GM19468 (cell line): ENCODE data around the gene NBPF1.
"Not testable (repeated sequence)": the region's sequence is repeated elsewhere in the genome, so short reads cannot be mapped to it uniquely, and the experiment has no call there.

ENCODE experiments used
- ATAC-seq: cut with Tn5 transposase; IDR thresholded peaks from one replicate; pipeline ENCODE4 v1.9.1; 2021; ENCODE audit warnings: mild to moderate bottlenecking, moderate library complexity, moderate number of reproducible peaks; ENCODE audit not compliant: unreplicated experiment; ENCODE audit errors: extremely low read depth

The NBPF1 gene

DNA sequence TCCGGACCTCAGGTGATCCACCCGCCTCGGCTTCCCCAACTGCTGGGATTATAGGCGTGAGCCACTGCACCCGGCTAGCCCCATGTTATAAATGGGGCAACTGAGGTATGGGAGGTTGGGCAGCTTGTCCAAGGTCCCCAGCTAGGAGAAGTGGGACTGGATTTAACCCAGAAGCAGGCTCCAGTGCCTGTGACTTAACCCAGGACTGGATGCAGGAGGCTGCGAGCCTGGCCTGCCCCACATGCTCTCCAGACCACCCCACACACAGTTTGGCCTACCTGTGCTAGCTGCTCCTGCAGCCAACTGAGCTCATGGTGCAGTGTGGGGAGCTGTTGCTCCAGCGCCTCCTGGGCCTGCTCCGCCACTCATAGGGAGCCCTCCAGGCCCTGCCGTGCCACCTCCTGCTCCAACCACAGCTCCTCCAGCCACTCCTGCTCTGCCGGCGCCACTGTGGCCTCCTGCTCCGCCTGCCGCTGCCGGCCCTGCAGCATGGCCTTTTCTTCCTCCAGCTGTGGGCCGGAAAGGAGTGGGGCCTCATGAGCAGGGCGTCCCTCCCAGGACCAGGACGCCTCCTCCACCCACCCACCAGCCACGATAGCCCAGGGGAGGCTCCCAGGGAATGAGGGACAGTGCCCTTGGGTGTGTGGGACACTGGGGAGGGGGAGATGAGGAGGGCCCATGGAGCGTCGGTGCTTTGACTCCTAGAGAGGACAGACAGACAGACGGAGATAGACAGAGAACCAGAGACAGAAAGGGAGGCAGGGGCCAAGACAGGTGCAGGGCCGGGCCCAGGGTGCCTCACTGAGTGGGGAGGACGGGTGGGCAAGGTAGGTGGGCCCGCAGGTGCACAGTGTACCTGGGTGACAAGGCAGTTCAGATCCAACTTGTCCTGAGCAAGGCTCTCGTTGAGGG is 12.4 kb upstream of the NBPF1 start:
- no peak for ATAC-seq

DNA sequence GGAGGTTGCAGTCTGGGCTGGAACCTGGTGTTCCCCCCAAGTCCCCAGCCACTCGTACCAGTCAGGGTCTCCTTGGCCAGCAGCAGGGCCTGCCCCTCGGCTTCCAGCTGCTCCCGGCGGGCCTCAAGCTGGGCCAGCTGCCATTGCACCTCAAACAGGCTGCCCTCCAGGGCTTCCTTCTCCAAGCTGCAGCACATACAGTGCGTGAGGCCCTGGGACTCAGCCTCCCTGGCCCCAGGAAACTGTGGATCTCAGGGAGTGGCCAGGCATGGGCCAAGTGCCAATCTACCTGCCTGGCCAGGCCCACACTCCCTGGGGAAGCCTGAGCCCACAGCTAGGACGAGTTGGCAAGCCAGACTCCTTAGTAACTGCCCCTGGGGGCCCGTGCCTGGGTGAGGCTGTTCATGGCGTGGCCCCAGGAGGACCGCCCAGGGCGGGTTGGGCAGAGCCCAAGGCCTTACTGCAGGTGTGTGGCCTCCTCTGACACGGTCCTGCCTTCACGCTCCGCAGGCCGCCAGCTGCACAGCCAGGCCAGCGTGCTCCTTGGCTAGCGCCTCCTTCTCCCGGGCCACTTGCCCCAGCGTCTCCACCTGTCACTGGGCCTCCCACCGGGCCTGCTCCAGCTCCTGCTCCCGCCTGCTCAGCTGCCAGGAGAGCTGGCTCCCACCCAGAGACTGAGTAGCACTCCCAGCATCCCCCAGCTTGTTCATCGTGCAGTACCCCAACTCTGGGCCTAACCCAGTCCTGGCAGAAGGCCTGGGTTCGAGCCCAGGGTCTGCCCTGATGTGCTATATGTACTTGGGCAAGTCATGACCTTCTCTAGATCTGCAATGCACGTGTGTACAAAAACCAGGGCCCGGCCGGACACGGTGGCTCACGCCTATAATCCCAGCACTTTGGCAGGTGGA is 10.7 kb upstream of the NBPF1 start:
- not testable (repeated sequence) for ATAC-seq

DNA sequence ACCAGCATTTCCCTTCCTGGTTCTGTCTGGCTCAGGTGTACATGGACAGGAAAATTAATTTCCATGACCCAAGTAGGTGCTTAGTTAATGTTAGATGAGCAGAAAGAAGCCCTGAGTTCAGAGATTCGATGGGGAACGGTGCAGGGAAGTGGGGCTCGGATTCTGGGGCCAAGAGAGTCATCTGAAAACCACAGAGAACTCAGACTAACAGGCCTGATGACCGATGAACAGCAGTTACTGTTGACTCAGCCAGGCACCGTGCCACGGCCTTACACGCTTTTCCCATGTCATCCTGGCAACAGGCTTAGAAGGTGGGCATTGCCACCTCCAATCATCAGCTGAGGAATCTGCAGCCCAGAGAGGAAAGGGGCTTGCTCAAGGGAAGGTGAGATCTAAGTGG is 10.0 kb upstream of the NBPF1 start:
- not testable (repeated sequence) for ATAC-seq

DNA sequence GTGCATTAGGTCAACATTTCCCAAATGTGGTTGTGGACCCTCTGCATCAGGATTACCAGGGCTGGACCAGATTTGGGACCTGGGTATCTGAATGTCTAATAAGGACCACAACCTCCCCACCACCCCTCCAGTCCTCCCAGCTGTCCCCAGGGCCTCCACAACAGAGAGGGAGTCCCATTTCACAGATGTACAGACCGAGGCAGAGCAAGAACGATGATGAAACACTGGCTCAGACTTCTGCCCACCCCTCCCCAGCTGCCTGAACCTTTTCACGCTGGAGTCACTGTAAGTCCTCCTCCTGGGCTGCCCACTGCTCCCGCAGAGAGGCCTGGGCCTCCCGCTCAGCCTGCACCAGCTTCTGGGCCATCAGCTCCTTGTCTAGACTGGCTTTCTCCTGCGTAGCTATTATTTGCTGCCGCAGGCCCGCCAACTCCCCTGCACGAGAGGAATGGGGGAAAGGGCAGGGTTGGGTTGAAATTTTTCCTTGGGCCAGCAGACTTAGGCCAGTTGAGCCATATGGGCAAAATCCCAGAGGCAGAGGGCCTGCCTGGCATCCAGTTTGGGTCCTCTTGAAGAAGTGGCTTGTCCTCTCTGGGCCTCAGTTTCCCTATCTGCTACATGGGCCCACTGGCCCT is 8.4 kb upstream of the NBPF1 start:
- ATAC-seq: not testable (repeated sequence)

DNA sequence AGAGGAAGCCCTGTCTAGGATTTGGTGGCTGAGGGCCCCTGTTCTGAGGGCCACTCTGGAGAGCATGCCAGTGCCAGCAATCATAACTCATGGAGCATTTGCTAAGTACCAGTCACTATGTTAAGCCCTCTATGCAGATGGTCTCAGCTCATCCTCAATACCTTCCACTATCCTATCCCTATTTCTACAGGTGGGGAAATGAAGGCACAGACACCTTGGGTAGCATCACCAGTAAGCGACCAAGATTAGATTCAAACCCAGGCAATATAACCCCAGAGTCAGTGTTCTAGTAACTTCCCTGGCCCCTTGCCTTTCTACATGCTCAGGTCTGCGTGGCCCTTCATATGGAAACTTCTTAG is 7.9 kb upstream of the NBPF1 start:
- no peak for ATAC-seq

DNA sequence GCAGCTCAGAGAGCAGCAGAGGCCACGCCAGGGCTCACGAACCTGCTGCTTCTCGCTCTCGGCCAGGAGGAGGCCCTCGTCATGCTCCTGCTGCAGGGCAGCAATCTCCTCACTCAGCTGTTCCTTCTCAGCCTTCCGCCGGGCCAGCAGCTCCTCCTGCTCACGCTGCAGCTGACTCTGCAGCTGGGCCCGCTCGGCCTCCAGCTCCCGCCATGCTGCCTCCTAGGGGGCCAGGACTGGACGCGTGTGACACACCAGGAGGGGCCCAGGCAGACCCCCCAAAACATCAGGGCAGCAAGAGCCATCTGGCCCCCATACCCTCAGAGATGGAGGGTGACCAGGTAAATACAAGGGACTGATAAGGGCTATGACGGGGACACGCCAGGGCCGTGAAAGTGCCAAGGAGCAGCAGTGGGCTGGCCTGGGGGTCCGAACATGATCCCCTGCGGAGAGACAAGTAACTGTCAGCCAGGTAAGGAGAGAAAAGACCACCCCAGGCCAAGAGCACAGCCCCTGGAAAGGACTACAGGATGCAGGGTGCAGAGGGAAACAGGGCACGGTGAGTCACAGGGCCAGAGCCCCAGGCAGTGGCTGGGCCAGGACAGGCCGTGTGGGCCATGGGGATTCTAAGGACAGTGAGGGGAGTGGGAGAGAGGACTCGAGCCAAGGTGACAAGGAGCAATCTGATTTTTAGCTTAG is 6.6 kb upstream of the NBPF1 start:
- ATAC-seq: not testable (repeated sequence)

DNA sequence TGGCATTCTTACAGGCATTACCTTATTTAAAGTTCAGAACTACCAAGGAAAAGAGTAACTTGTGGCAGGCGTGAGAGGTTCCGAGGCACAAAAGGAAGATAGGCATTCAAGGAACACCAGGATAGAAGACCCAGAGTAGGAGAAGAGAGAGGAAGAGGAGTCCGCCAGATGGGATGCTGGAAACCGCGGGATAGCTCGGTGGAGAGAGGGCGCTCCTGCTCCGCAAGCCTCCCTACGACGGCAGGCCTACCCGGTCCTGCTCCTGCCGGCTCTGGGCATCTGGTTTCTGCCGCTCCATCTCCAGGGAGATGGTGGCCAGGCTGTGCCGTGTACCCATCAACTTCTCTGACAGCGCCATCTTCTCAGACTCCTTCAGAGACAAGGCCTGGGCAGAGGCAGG is 5.4 kb upstream of the NBPF1 start:
- no peak for ATAC-seq

DNA sequence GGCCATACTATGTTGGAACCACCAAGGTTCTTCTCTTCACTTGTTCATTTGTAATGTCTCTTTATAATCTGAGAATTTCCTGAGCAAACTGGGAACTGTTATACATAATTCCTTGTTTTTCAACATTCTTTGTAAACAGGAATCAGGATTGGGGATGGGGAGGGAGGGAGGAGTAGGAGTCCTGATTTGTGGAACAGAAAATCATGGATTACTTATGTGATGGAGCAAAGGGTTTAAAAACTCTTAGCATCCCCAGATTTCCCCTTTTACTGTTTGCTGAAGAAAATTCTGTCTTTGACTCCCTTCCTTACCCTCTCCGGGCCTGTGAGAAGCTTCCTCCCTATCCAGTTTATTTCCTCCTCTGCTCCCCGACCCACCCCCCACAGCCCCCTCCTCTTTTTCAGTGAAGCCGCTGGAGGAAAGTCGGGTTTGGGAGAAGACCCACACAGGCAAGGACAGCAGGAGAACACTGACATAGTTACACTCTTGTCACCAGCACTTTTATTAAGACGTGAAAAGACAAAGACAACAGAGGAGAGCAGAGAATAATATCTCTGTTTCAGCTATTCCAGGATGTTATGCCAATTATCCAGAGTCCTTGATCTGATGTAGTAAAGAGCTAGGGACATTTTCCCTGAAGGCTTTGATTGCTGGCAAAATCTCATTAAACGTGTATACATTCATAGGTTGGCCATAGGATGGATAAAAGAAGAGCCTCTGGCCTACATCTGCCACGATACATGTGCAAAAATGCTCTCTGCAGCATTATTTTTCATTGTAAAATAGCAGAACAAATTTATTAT is 4.6 kb upstream of the NBPF1 start:
- ATAC-seq: no peak

DNA sequence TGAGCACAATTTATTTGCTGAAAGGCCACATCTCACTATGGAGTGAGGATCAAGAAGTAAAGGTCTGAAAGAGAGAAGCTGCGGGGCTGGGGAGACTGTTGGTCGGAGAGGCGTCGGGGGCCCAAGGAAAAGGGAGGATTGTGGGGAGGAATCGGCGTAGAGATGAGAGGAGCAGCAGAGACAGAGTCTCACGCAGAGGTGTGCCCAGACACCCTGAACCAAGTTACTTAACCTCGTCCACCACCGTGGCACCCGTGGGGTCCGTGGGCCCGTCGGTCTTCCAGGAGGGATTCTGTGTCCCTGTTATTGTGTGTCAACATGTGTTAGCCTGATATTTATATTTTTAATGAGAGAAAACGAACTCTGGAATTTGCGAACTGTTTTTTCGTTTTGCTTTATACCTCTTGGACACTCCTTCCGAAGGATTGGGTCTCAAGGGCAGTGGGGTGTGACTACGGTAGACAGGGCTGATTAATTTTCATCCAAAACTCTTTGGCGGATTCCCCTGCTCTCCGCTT is 3.8 kb upstream of the NBPF1 start:
- ATAC-seq: no peak

DNA sequence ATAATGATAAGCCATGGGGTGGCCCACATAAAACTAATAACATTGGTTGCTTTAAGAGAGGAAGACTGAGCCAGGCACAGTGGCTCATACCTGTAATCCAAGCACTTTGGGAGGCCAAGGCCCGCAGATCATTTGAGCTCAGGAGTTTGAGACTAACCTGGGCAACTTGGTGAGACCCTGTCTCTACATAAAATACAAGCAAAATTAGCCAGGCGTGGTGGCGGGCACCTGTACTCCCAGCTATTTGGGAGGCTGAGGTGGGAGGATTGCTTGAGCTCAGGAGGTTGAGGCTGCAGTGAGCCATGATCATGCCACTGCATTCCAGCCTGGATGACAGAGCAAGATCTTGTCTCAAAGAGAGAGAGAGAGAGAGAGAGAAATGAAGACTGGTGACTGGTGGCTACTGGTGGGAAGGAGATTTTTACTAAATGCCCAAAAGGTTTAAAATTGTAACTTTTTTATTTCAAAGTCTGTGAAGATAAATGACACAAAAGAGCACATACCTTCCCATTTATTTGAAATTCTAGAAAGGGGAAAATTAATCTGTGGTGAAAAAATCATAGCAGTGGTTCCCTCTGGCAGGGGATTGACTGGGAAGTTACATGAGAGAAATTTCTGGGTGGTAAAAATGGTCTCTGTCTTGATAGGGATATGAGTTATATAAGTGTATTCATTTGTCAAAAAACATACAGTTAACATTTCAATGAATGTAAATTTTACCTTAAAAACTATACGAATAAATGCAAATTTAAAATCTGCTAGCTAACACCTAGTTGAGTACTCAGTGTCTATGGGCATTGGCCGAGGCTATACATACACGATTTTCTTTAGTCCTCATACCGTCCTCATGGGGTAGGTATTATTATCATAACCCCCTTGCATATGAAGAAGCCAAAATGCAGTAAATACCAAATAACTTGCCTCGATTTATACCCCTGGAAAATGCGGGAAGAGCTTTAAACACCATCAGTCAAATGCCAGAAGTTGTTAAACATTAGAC is 2.2 kb upstream of the NBPF1 start:
- ATAC-seq: no peak

DNA sequence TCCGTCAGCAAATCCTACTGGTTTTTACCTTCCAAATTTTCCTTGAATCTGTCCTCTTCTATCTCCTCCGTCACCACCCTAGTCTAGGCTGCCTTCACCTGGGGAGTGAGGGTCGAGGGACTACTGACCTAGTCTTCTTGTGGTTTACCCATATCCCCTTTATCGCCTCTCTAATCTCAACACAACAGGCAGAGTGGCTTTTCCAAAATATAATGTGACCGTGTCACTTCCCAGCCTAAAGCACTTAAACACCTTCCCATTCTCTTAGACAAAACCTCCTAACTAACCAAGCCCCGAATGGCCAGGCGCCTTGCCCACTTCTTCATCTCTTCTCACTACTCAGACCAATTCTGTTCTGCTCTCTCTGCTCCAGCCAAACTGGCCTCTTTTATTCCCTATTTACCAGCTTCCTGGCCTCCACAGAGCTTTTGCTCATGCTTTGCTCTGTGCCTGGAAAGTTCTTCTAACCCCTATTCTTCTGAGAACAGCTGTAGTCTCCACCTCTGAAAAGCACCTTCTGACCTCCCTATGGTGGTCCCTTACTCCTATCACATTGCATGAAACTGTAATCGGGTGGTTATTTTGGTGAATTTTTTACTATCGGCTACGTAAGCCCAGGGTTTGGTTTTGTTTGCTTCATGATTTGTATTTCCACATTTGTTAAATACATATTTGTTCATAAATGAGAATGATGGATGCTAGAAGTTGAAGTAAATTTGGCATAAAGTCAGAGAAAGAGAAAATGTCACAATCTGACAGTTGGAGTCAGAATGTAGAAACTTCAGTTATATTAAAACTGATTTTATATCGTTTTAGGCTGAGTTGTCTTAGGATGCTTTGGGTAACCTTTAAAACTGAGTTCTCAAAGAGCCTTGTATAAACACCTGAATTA is 1.2 kb upstream of the NBPF1 start:
- no peak for ATAC-seq

DNA sequence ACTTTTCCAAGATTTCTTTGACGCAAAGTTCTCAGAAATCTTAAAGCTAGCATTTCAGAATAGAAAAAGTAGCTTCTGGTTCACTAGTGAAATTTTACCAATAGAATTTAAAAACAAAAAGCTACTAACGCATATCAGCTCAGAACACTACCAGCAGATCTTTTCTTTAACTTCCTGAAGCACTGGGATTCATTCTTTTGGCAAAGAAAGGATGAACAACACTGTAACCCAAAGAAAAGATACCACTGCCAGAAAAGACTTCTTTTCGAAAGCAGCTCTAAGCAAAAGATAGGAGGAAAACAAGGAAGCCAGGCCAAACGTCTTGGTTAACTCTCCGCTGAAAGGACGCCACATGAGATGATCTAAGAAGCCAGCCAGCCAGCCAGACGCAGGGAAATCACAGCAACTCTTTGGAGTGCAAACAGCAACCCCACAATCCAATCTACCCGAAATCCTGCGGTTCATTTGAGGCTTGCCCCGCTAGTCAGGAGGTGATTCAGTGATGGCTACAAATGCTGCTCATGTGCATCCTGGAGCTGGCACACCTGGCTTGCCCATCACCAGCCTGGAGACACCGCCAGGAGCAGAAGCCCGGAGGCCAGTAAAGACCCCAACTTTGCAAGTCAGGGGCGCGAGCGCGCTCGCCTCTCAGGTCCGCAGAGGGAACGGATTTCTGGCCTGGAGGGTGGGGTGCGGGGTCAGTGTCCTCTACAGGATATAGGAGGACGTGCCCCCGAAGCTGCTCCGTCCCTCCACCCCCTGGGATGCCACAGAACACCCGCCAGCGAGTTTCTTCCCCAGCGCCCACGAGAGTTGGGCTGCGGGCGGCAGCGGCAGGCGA is 812 bp downstream of the NBPF1 start:
- ATAC-seq: no peak

DNA sequence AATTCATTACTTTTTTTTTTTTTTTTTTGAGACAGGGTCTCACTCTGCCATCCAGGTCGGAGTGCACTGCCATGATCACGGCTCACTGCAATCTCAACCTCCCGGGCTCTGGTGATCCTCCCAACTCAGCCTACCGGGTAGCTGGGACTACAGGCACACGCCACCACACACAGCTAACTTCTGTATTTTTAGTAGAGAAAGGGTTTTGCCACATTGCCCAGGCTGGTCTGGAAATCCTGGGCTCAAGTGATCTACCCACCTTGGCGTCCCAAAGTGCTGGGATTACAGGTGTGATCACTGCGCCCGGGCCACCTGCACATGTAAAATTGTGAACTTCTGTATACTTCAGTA is 1.4 kb downstream of the NBPF1 start:
- not testable (repeated sequence) for ATAC-seq

DNA sequence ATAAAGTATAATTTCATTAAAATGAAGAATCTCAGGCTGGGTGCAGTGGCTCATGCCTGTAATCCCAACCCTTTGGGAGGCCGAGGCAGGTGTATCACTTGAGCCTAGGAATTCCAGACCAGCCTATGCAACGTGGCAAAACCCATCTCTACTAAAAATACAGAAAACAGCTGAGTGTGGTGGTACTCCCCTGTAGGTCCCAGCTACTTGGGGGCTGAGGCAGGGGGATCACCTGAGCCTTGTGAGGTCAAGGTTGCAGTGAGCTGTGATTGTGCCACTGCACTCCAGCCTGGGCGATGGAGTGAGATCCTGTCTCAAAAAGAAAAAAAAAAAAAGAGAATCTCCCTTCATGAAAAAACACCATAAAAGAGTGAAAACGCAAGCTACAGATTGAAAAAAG is 2.2 kb downstream of the NBPF1 start:
- ATAC-seq: not testable (repeated sequence)

DNA sequence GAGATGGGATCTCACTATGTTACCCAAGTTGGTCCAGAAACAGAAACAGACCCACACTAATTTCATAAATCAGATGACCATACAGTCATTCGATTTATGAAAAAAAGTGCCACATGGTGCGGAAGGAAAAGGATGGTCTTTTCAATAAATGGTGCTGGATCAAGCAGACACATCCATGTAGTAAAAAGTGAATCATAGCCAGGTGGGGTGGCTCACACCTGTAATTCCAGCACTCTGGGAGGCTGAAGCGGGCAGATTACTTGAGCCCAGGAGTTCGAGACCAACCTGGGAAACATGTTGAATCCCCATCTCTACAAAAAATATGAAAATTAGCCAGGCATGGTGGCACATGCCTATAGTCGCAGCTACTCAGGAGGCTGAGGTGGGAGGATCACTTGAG is 2.8 kb downstream of the NBPF1 start:
- ATAC-seq: not testable (repeated sequence)

DNA sequence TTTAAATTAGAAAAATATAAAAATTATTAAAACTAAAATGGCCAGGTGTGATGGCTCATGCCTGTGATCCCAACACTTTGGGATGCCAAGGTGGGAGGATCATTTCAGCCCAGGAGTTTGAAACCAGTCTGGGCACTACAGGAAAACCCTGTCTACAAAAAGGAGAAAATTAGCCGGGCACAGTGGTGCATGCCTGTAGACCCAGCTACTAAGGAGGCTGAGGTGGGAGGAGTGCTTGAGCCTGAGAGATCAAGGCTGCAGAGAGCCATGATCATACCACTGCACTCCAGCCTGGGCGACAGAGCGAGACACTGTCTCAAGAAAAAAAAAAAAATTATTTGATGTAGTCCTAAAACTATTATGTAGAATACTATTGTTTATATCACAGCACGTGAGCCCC is 3.6 kb downstream of the NBPF1 start:
- not testable (repeated sequence) for ATAC-seq
